ENCODE measurements around the gene YBEY. TPM values are rescaled to one million over a fixed set of nuclear protein-coding genes. Genes with fewer than 3 reads are reported as not detected.

The YBEY gene, protein sequence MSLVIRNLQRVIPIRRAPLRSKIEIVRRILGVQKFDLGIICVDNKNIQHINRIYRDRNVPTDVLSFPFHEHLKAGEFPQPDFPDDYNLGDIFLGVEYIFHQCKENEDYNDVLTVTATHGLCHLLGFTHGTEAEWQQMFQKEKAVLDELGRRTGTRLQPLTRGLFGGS
- total RNA-seq (2021) (13.8 and 17.3 TPM in 2 replicates), Bru-seq, nascent RNA (percentile 54 among the genes with signal in this experiment), BruChase-seq, experiment 1, labeled RNA remaining after a 2-hour chase (percentile 56 among the genes with signal in this experiment), BruChase-seq, experiment 2, labeled RNA remaining after a 6-hour chase (percentile 61 among the genes with signal in this experiment)
- long read RNA-seq, transcript YBEY-206 (5 exons, 744 nt), result major isoform, 14 of 24 reads
- long read RNA-seq, partial matches to known transcripts, result 1 of 24 reads
- long read RNA-seq, other reads (novel, unspliced or antisense), result 5 of 24 reads

- Histone ChIP-seq H3K27ac (peak within 1 kb of the TSS; percentile 70), H2AFZ (peak within 1 kb of the TSS; percentile 77), H3K4me3 (peak within 1 kb of the TSS; percentile 69), H3F3A (ENCODE audit: insufficient read depth, low read depth) (peaks cover 17% of the 10 kb centered on the region; the same call in 1 of the 2 replicates), H3K9me3 (ENCODE audit: insufficient read depth, low read depth) (no peaks in the 10 kb centered on the region), H3K36me3 (ENCODE audit: low read depth) (no peaks in the 10 kb centered on the region; the same call in 1 of the 2 replicates), H3K27me3 (ENCODE audit: insufficient read depth, low read depth) (no peaks in the 10 kb centered on the region), H3K4me2 (peak within 1 kb of the TSS; percentile 94), H4K20me1 (ENCODE audit: insufficient read depth) (peaks cover 8% of the 10 kb centered on the region; the same call in 1 of the 2 replicates), H3K9me2 (ENCODE audit: insufficient read depth) (no peaks in the 10 kb centered on the region), H3K79me2 (ENCODE audit: low read depth) (peaks cover 40% of the 10 kb centered on the region), H3K4me1 (replicated peaks; ENCODE audit: insufficient read depth) (peaks cover 29% of the 10 kb centered on the region)
- POLR2A ChIA-PET (ENCODE audit: unreplicated experiment), result no interaction called here
- DNase-seq, result peak; percentile 74 to 86
- intact Hi-C loops (cut with micrococcal nuclease; ENCODE audit: unreplicated experiment), result loop anchor here (1.0 to 10.0 kb wide), 2 partner anchors 38 to 141 kb away; partner anchors contain the start of gene PCNT
- CTCF ChIA-PET, result interaction anchor here (0.6 kb wide), 1 partner anchor 75 kb away, joined by 3 read pairs; no protein-coding TSS in a partner anchor
- TF ChIP-seq CTCF (conservative IDR thresholded peaks at IDR 0.05) (no peak; the same call in 1 of the 2 replicates), EZH2 (IDR thresholded peaks at IDR 0.05; ENCODE audit: low read depth) (no peak)
- TSS peak; percentile 58 for BruUV-seq (replicated peaks)
These were observed at the start of gene YBEY for GRCh38 chr21:46285761-46286647. Gene YBEY, plus strand, starts transcription at chr21:46286342. Its CDS starts 572 bp downstream, at chr21:46286914.

DNA sequence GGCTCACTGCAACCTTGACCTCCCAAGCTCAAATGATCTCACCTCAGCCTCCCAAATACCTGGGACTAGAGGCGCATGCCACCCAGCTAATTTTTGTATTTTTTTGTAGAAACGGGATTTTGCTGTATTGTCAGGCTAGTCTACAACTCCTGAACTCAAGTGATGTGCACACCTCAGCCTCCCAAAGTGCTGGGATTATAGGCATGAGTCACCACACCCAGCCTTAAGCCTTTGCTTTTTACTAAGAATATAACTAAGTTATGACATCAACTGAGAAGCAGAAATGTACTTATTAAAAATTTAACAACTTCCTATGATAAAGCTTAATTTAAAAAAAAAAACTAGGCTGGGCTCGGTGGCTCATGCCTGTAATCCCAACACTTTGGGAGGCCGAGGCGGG lies 48.7 kb upstream of the YBEY start:
- CTCF ChIA-PET, result no interaction called here
- H3K4me2 ChIP-seq, result no peak overlapping the region
- 0 out of 2 replicates have a peak, but pooled peaks cover 6% of the 10 kb centered on the region for H3K36me3 ChIP-seq (ENCODE audit: low read depth)

More for the DNA sequence above, 48.7 kb upstream of the YBEY start:
- no peaks in the 10 kb centered on the region for H3K9me2 ChIP-seq (ENCODE audit: insufficient read depth)
- POLR2A ChIA-PET (ENCODE audit: unreplicated experiment), result no interaction called here
- no peak overlapping the region for H2AFZ ChIP-seq
- peaks cover 8% of the 10 kb centered on the region; the same call in 1 of the 2 replicates for H3F3A ChIP-seq (ENCODE audit: insufficient read depth, low read depth)
- no peak for TF ChIP-seq CTCF (conservative IDR thresholded peaks at IDR 0.05)
- no peak for TF ChIP-seq EZH2 (IDR thresholded peaks at IDR 0.05; ENCODE audit: low read depth)
- no peaks in the 10 kb centered on the region for H3K27me3 ChIP-seq (ENCODE audit: insufficient read depth, low read depth)
- no peaks in the 10 kb centered on the region for H3K79me2 ChIP-seq (ENCODE audit: low read depth)
- no peak overlapping the region for H3K4me3 ChIP-seq
- intact Hi-C loops (cut with micrococcal nuclease; ENCODE audit: unreplicated experiment), result no loop called here
- H3K9me3 ChIP-seq (ENCODE audit: insufficient read depth, low read depth), result no peaks in the 10 kb centered on the region
- H3K27ac ChIP-seq, result no peak overlapping the region
- no peaks in the 10 kb centered on the region for H4K20me1 ChIP-seq (ENCODE audit: insufficient read depth)
- H3K4me1 ChIP-seq (replicated peaks; ENCODE audit: insufficient read depth), result no peaks in the 10 kb centered on the region
- no TSS peak for BruUV-seq (replicated peaks)
- no peak for DNase-seq

Data from PC-9 (cell line).